ENCODE data around the gene EEF1E1.

DNA sequence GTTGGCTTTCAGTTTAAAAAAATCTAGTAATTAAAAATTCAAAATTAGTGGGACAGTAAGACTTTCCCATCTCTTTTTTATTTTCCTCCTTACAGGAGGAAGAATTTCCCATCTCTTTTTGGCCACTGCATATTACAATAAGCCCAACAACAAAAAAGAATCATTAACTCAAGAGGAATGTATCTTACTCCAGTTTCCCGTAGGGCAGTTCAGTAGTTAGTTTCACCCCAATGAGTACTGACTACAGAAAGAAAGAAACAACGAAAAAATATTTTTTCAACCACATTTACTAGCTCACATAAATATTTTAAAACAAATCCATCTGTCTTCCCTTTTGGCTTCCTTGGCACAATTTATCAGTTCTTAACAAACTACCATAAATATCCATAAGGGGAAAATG, 23.2 kb downstream of the EEF1E1 start:
- TF ChIP-seq TAF1 (IDR thresholded peaks at IDR 0.05; ENCODE audit: borderline replicate concordance, low read depth, low read length) = no peak
- TF ChIP-seq POLR2AphosphoS5 (IDR thresholded peaks at IDR 0.05; ENCODE audit: low read depth, low read length) = no peak
- TF ChIP-seq POLR2A (IDR thresholded peaks at IDR 0.05; ENCODE audit: low read depth, low read length) = no peak

Data from GM12892 (cell line).